ENCODE data around the gene LYL1. TPM values are rescaled to one million over a fixed set of nuclear protein-coding genes. Genes with fewer than 3 reads are reported as not detected.
A peak's percentile ranks its signal among the peaks of the same experiment; 100 is the strongest.

The LYL1 gene
- total and polyA plus RNA-seq, 9 of the 15 experiments (the other 6 are each of a cell fraction or from before 2014, with no cell fraction given): 1.3 to 266 (median 34.0) TPM

GRCh38 chr19:13060964-13061927 is 41.4 kb downstream of the LYL1 start (continued):
- TF ChIP-seq GABPB1 (CRISPR knock-in tag; IDR thresholded peaks at IDR 0.05) (peak; percentile 31; the same call in 1 of the 2 replicates), STAT6 (CRISPR knock-in tag; IDR thresholded peaks at IDR 0.05) (0 out of 2 replicates have a peak, but pooled peaks have one; percentile 57), TFAP4 (CRISPR knock-in tag; IDR thresholded peaks at IDR 0.05; ENCODE audit: borderline replicate concordance) (peak; percentile 53; the same call in 1 of the 2 replicates), KLF16 (IDR thresholded peaks at IDR 0.05) (0 out of 2 replicates have a peak, but pooled peaks have one; percentile 23), CTBP1 (IDR thresholded peaks at IDR 0.05; ENCODE audit: borderline replicate concordance) (peak; percentile 72), PHF21A (IDR thresholded peaks at IDR 0.05; ENCODE audit: borderline replicate concordance, low read depth) (0 out of 2 replicates have a peak, but pooled peaks have one; percentile 25), U2AF2 (optimal IDR thresholded peaks at IDR 0.05; ENCODE audit: low read depth, low read length) (no peak), FIP1L1 (IDR thresholded peaks at IDR 0.05; ENCODE audit: low read depth, low read length, poor library complexity, severe bottlenecking) (no peak), ATF7 (IDR thresholded peaks at IDR 0.05) (0 out of 2 replicates have a peak, but pooled peaks have one; percentile 21), SMC3 (conservative IDR thresholded peaks at IDR 0.05; ENCODE audit: insufficient read depth, low read depth, low read length) (peak; percentile 78), USF2 (CRISPR knock-in tag; IDR thresholded peaks at IDR 0.05) (peak; percentile 73), CBFA2T3 (IDR thresholded peaks at IDR 0.05) (peak; percentile 7; the same call in 1 of the 2 replicates), TCFL5 (CRISPR knock-in tag; conservative IDR thresholded peaks at IDR 0.05) (no peak), MTA1 (IDR thresholded peaks at IDR 0.05; ENCODE audit: borderline replicate concordance) (0 out of 2 replicates have a peak, but pooled peaks have one; percentile 22), YY1 (IDR thresholded peaks at IDR 0.05; ENCODE audit: borderline replicate concordance in 1 of 3, control insufficient read depth in 1 of 3, extremely low read depth in 1 of 3, insufficient read depth in 3 of 3, insufficient read length in 1 of 3, insufficient replicate concordance in 2 of 3, low read depth in 1 of 3, low read length in 2 of 3) (peak in 2 of 3 experiments; percentile 35 to 44), ZBTB1 (CRISPR knock-in tag; IDR thresholded peaks at IDR 0.05; ENCODE audit: borderline replicate concordance, low read depth) (0 out of 2 replicates have a peak, but pooled peaks have one; percentile 25), CXXC5 (CRISPR knock-in tag; IDR thresholded peaks at IDR 0.05) (peak; percentile 66), BRCA1 (IDR thresholded peaks at IDR 0.05) (no peak), BRCA1 (CRISPR knock-in tag; IDR thresholded peaks at IDR 0.05) (no peak), KDM2B (CRISPR knock-in tag; IDR thresholded peaks at IDR 0.05) (peak; percentile 42; the same call in 1 of the 2 replicates)

Measured in K562 (cell line).